ENCODE measurements around the gene ENPP3. TPM values are rescaled to one million over a fixed set of nuclear protein-coding genes. Genes with fewer than 3 reads are reported as not detected.

ENPP3 gene
- total and polyA plus RNA-seq, 2 of the 13 experiments (the other 11 are each of a cell fraction or from before 2014, with no cell fraction given), result 40.0 to 75.4 TPM

DNA sequence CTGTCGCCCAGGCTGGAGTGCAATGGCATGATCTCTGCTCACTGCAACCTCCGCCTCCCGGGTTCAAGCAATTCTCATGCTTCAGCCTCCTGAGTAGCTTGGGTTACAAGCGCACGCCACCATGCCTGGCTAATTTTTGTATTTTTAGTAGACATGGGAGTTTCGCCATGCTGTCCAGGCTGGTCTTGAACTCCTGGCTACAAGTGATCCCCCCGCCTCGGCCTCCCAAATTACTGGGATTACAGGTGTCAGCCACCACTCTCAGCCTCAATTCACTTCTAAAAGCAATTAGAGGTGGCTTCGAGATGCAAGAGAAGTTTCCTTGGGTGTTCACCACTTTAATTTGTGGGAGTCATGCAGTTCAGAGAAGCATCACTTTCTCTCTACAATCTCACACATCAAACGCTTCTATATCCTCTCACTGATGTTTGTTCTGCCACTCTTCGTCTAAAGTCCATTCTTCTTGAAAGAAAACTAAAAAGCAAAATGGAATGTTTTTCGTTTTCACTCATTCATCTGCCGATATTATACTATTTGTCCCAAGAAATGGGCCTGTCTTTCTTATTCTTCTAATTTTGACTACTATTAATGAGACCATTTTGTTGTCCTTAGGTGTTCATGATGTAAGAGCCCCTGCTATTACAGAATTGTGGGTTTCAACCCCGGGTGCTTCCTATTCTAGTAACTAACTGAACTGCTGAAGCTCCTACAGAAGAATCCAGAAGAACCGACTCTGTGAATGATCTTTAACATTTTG lies 132.5 kb downstream of the ENPP3 start (continued):
- TF ChIP-seq, protein P1, sequence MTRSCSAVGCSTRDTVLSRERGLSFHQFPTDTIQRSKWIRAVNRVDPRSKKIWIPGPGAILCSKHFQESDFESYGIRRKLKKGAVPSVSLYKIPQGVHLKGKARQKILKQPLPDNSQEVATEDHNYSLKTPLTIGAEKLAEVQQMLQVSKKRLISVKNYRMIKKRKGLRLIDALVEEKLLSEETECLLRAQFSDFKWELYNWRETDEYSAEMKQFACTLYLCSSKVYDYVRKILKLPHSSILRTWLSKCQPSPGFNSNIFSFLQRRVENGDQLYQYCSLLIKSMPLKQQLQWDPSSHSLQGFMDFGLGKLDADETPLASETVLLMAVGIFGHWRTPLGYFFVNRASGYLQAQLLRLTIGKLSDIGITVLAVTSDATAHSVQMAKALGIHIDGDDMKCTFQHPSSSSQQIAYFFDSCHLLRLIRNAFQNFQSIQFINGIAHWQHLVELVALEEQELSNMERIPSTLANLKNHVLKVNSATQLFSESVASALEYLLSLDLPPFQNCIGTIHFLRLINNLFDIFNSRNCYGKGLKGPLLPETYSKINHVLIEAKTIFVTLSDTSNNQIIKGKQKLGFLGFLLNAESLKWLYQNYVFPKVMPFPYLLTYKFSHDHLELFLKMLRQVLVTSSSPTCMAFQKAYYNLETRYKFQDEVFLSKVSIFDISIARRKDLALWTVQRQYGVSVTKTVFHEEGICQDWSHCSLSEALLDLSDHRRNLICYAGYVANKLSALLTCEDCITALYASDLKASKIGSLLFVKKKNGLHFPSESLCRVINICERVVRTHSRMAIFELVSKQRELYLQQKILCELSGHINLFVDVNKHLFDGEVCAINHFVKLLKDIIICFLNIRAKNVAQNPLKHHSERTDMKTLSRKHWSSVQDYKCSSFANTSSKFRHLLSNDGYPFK (CRISPR knock-in tag; IDR thresholded peaks at IDR 0.05; ENCODE audit: borderline replicate concordance), result peak; percentile 24; the same call in 1 of the 2 replicates
- no peak for TF ChIP-seq ZNF20 (CRISPR knock-in tag; IDR thresholded peaks at IDR 0.05)
- TF ChIP-seq, protein P2, sequence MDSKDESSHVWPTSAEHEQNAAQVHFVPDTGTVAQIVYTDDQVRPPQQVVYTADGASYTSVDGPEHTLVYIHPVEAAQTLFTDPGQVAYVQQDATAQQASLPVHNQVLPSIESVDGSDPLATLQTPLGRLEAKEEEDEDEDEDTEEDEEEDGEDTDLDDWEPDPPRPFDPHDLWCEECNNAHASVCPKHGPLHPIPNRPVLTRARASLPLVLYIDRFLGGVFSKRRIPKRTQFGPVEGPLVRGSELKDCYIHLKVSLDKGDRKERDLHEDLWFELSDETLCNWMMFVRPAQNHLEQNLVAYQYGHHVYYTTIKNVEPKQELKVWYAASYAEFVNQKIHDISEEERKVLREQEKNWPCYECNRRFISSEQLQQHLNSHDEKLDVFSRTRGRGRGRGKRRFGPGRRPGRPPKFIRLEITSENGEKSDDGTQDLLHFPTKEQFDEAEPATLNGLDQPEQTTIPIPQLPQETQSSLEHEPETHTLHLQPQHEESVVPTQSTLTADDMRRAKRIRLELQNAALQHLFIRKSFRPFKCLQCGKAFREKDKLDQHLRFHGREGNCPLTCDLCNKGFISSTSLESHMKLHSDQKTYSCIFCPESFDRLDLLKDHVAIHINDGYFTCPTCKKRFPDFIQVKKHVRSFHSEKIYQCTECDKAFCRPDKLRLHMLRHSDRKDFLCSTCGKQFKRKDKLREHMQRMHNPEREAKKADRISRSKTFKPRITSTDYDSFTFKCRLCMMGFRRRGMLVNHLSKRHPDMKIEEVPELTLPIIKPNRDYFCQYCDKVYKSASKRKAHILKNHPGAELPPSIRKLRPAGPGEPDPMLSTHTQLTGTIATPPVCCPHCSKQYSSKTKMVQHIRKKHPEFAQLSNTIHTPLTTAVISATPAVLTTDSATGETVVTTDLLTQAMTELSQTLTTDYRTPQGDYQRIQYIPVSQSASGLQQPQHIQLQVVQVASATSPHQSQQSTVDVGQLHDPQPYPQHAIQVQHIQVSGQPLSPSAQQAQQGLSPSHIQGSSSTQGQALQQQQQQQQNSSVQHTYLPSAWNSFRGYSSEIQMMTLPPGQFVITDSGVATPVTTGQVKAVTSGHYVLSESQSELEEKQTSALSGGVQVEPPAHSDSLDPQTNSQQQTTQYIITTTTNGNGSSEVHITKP (CRISPR knock-in tag; IDR thresholded peaks at IDR 0.05; ENCODE audit: low read depth), result no peak
- no peak for TF ChIP-seq HNRNPL (IDR thresholded peaks at IDR 0.05; ENCODE audit: low read depth, low read length)
- TF ChIP-seq CBX5 (CRISPR knock-in tag; IDR thresholded peaks at IDR 0.05; ENCODE audit: borderline replicate concordance), result 0 out of 2 replicates have a peak, but pooled peaks have one; percentile 47
- peak; percentile 77 for TF ChIP-seq ELF3 (CRISPR knock-in tag; IDR thresholded peaks at IDR 0.05)
- TF ChIP-seq NCOR1 (IDR thresholded peaks at IDR 0.05; ENCODE audit: borderline replicate concordance, low read length), result peak; percentile 90; the same call in 1 of the 2 replicates
- TF ChIP-seq ARNTL (CRISPR knock-in tag; IDR thresholded peaks at IDR 0.05), result no peak
- TF ChIP-seq XBP1 (CRISPR knock-in tag; IDR thresholded peaks at IDR 0.05), result no peak
- TF ChIP-seq CEBPB (IDR thresholded peaks at IDR 0.05; ENCODE audit: borderline replicate concordance, low read depth, low read length), result no peak
- TF ChIP-seq MAX (IDR thresholded peaks at IDR 0.05), result peak; percentile 60; the same call in 1 of the 2 replicates
- peak; percentile 57; the same call in 1 of the 2 replicates for TF ChIP-seq LCORL (IDR thresholded peaks at IDR 0.05)
- TF ChIP-seq LCORL (CRISPR knock-in tag; IDR thresholded peaks at IDR 0.05), result no peak
- peak; percentile 75 for TF ChIP-seq HDAC1 (CRISPR knock-in tag; IDR thresholded peaks at IDR 0.05)
- no peak for TF ChIP-seq MTA3 (CRISPR knock-in tag; IDR thresholded peaks at IDR 0.05)
- no peak for TF ChIP-seq SRF (IDR thresholded peaks at IDR 0.05; ENCODE audit: low read depth, low read length)
- TF ChIP-seq BRD4 (CRISPR knock-in tag; IDR thresholded peaks at IDR 0.05), result 0 out of 2 replicates have a peak, but pooled peaks have one; percentile 64
- TF ChIP-seq, protein P3, sequence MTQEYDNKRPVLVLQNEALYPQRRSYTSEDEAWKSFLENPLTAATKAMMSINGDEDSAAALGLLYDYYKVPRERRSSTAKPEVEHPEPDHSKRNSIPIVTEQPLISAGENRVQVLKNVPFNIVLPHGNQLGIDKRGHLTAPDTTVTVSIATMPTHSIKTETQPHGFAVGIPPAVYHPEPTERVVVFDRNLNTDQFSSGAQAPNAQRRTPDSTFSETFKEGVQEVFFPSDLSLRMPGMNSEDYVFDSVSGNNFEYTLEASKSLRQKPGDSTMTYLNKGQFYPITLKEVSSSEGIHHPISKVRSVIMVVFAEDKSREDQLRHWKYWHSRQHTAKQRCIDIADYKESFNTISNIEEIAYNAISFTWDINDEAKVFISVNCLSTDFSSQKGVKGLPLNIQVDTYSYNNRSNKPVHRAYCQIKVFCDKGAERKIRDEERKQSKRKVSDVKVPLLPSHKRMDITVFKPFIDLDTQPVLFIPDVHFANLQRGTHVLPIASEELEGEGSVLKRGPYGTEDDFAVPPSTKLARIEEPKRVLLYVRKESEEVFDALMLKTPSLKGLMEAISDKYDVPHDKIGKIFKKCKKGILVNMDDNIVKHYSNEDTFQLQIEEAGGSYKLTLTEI (CRISPR knock-in tag; conservative IDR thresholded peaks at IDR 0.05), result no peak
- no peak for TF ChIP-seq TAF1 (CRISPR knock-in tag; IDR thresholded peaks at IDR 0.05)
- TF ChIP-seq PCBP2 (optimal IDR thresholded peaks at IDR 0.05; ENCODE audit: low read depth, low read length, poor library complexity, severe bottlenecking), result no peak
- no peak for TF ChIP-seq SIX4 (CRISPR knock-in tag; IDR thresholded peaks at IDR 0.05)
- TF ChIP-seq MBNL3 (CRISPR knock-in tag; conservative IDR thresholded peaks at IDR 0.05), result no peak
